ENCODE results near the gene F11R.
A peak's percentile ranks its signal among the peaks of the same experiment; 100 is the strongest.
"Not testable (repeated sequence)": the region's sequence is repeated elsewhere in the genome, so short reads cannot be mapped to it uniquely, and the experiment has no call there.

The F11R gene

GRCh38 chr1:160954158-160955104, 66.5 kb downstream of the F11R start, which contains the start of gene ITLN2:
ITLN2 (minus strand) TSS chr1:160954809; CDS start chr1:160954741, 68 bp downstream.
- peak; percentile 59 for DNase-seq (ENCODE audit: low read depth)
- H3K4me3 ChIP-seq (replicated peaks; ENCODE audit: low read depth, low read length): no peak within 1 kb of the TSS
- TF ChIP-seq CTCF (IDR thresholded peaks at IDR 0.05; ENCODE audit: low read length, missing control alignments): peak; percentile 74

- peak; percentile 64 for DNase-seq (ENCODE audit: low read depth)
- TF ChIP-seq CTCF (IDR thresholded peaks at IDR 0.05; ENCODE audit: low read length, missing control alignments): no peak
- H3K4me3 ChIP-seq (replicated peaks; ENCODE audit: low read depth, low read length): no peak overlapping the region
These were observed 67.9 kb downstream of the F11R start for GRCh38 chr1:160953030-160953429.

GRCh38 chr1:160952129-160952510, 68.8 kb downstream of the F11R start:
- DNase-seq (ENCODE audit: low read depth): no peak
- TF ChIP-seq CTCF (IDR thresholded peaks at IDR 0.05; ENCODE audit: low read length, missing control alignments): no peak
- H3K4me3 ChIP-seq (replicated peaks; ENCODE audit: low read depth, low read length): no peak overlapping the region

- DNase-seq (ENCODE audit: low read depth): peak; percentile 74
- peak; percentile 83 for TF ChIP-seq CTCF (IDR thresholded peaks at IDR 0.05; ENCODE audit: low read length, missing control alignments)
- no peak overlapping the region for H3K4me3 ChIP-seq (replicated peaks; ENCODE audit: low read depth, low read length)
These were observed 69.4 kb downstream of the F11R start for GRCh38 chr1:160951443-160952128.

GRCh38 chr1:160950657-160951056, 70.3 kb downstream of the F11R start:
- no peak for DNase-seq (ENCODE audit: low read depth)
- TF ChIP-seq CTCF (IDR thresholded peaks at IDR 0.05; ENCODE audit: low read length, missing control alignments): no peak
- no peak overlapping the region for H3K4me3 ChIP-seq (replicated peaks; ENCODE audit: low read depth, low read length)

GRCh38 chr1:160949881-160950280, 71.1 kb downstream of the F11R start:
- H3K4me3 ChIP-seq (replicated peaks; ENCODE audit: low read depth, low read length): no peak overlapping the region
- TF ChIP-seq CTCF (IDR thresholded peaks at IDR 0.05; ENCODE audit: low read length, missing control alignments): no peak
- no peak for DNase-seq (ENCODE audit: low read depth)

- H3K4me3 ChIP-seq (replicated peaks; ENCODE audit: low read depth, low read length); DNase-seq (ENCODE audit: low read depth): not testable (repeated sequence)
These were observed 71.6 kb downstream of the F11R start for GRCh38 chr1:160949216-160949880.

GRCh38 chr1:160947174-160947759, 73.7 kb downstream of the F11R start:
- not testable (repeated sequence) for H3K4me3 ChIP-seq (replicated peaks; ENCODE audit: low read depth, low read length)
- DNase-seq (ENCODE audit: low read depth): peak; percentile 65

- H3K4me3 ChIP-seq (replicated peaks; ENCODE audit: low read depth, low read length): not testable (repeated sequence)
- peak; percentile 24 for DNase-seq (ENCODE audit: low read depth)
These were observed 75.1 kb downstream of the F11R start for GRCh38 chr1:160945881-160946280.

Measured in fibroblast of pulmonary artery (primary cell).